Activated effector memory CD4-positive, alpha-beta T cell treated with anti-CD3 and anti-CD28 coated beads, Interleukin-2, amount 50 U/mL, for 16 hours (primary cell): ENCODE results near the gene TYW1B.
"Not testable (repeated sequence)": the region's sequence is repeated elsewhere in the genome, so short reads cannot be mapped to it uniquely, and the experiment has no call there.

Experiments used
- DNase-seq: peaks from one replicate; pipeline ENCODE4 v3.0.0-alpha.2; 2020

The TYW1B gene, protein sequence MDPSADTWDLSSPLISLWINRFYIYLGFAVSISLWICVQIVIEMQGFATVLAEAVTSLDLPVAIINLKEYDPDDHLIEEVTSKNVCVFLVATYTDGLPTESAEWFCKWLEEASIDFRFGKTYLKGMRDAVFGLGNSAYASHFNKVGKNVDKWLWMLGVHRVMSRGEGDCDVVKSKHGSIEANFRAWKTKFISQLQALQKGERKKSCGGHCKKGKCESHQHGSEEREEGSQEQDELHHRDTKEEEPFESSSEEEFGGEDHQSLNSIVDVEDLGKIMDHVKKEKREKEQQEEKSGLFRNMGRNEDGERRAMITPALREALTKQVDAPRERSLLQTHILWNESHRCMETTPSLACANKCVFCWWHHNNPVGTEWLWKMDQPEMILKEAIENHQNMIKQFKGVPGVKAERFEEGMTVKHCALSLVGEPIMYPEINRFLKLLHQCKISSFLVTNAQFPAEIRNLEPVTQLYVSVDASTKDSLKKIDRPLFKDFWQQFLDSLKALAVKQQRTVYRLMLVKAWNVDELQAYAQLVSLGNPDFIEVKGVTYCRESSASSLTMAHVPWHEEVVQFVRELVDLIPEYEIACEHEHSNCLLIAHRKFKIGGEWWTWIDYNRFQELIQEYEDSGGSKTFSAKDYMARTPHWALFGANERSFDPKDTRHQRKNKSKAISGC

DNA sequence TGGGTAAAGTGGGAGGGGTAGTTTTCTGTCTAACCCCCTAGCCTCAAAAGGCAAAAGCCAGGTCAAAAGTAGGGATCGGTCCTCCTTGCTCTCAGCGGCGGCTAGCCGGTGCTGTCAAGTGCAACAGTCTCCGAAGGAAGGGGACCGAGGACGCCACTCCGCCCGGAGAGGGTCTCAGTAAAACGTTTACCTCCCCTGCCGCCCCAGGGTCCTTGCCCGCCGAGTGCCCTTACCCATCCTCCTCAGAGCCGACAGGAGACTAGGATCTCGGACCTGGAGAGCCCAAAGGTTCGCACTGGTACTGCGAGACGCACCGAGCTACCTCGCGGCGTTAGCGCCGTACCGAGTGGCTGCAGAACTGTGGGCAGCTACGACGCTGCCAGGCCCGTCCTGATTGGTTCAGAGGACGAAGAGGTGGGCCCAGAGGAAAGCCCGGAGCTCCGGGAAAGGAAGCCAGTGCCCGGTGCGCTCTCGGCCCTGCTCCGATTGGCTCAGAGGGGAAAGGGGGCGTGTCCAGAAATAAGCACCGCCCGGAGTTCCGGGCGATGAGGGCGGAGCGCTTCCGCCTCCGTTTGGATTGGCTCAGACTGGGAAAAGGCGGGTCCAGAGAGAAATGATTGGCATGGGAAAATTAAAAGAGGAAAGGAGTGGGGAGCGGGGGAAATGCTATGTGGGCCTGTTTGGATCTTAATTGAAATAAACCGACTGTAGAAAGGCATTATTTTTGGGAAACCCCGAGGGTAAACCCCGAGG lies at the start of gene TYW1B:
TSS of gene TYW1B (minus strand) at position 362 of the 753 bp plus-strand sequence. CDS start at position 237, 125 bp downstream.
- peak; percentile 99 for DNase-seq

DNA sequence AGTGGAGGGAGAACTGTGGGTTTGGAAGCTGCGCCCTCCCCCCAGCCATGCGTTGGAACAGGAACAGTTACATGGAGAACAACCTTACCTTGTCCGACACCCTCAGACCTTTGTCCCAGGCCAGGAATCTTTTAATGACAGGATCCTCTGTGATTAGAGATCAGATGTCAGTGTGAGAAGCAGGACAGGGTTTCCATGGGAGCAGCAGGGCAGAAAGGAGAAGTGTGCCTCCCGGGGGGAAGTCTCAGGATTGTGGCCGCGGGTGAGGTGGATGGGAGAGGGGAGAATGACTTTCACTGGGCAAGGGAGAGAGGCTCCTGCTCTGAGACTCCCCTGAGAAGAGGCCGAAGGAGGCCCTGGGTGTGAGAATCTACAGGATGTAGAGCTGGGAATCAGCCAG lies 39.6 kb upstream of the TYW1B start:
- not testable (repeated sequence) for DNase-seq

DNA sequence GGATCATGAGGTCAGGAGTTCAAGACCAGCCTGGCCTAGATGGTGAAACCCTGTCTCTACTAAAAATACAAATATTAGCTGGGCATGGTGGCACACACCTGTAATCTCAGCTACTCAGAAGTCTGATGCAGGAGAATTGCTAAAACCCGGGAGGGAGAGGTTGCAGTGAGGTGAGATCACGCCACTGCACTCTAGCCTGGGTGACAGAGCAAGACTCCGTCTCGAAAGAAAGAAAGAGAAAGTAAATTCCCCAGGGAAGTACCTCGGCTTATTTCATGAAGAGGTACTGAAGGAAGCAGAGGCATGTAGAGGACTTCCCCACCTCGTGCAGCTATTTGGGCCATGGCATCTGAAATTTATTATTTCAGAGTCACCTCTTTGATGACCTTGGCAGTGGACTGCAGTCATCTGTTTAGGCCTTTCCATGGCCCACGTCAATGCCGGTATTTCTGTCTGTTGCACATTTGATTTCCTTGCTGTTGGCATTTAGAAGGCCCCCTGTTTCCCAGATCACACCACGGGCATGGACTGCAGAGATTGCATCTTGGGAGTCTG lies 30.9 kb upstream of the TYW1B start:
- DNase-seq = not testable (repeated sequence)

DNA sequence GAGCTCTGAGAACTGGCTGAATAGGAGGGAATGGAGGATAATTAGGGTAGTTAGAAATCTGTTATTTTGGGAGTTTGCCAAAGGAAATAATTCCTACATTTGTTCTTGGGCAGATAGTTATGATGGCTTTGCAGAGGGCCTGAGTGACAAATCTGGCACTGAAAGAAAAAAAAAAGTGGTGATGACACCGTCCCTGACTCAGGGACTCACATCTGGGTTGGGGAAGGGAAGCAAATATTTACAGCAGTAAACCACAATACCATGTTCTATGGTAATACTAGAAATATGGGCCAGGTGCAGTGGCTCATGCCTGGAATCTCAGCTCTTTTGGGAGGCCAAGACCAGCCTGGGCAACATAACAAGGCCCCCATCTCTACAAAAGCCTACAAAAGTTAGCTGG lies 29.9 kb upstream of the TYW1B start:
- DNase-seq = not testable (repeated sequence)

DNA sequence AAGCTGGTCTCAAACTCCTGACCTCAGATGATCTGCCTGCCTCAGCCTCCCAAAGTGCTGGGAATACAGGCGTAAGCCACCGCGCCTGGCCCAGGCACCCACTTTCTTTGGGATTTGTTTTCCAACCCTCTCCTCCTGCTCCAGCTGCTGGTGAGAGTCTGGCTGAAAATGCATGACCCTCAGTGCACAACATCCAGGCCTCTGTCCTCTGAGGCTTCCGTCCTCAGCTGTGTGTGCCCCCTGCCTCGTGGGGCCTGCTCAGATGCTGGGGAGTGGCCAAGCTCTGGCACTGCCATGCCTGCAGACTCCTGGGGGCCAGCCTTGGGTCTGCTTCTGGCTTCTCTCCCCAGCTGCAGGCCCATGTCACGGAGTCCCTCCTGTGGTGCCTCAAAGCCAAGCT lies 27.3 kb upstream of the TYW1B start:
- not testable (repeated sequence) for DNase-seq

DNA sequence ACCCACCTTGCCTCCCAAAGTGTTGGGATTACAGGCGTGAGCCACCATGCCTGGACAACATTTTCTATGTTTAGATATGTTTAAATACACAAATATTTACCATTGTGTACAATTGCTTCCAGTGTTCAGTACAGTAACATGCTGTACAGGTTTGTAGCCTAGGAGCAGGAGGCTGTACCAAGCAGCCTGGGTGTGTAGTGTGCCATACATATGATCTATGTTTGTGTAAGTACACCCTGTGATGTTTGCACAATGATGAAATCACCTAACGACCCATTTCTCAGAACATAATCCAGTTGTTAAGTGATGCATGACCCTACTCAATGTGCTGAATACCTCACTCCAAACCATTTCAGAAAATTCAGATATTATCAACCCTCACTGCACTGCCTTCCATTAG lies 24.9 kb upstream of the TYW1B start:
- DNase-seq = not testable (repeated sequence)

DNA sequence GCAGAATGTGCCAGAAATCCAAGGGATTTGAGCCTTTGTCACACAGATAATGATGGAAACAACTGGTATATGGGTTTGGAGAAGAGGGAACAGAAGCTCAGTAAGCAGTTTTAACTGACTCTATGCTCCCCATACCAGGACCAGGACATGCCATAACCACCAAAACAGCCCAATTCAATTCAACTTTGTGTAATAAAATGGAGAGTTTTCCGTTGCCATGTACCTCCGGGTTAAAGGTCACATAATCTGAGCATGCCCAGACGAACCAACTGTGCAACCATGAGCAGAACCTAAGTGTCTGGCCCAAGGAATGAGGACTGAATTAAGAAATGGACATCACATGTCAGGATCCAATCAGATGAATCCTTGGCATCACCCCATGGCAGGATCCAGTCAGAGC lies 22.7 kb upstream of the TYW1B start:
- DNase-seq = not testable (repeated sequence)

DNA sequence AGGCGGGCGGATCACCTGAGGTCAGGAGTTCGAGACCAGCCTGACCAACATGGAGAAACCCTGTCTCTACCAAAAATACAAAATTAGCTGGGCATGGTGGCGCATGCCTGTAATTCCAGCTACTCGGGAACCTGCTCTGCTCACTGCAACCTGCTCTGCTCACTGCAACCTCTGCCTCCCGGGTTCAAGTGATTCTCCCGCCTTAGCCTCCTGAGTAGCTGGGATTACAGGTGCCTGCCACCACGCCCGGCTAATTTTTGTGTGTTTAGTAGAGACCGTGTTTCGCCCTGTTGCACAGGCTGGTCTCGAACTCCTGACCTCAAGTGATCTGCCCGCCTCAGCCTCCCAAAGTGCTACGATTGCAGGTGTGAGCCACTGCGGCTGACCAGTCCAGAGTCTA lies 16.1 kb upstream of the TYW1B start:
- not testable (repeated sequence) for DNase-seq

DNA sequence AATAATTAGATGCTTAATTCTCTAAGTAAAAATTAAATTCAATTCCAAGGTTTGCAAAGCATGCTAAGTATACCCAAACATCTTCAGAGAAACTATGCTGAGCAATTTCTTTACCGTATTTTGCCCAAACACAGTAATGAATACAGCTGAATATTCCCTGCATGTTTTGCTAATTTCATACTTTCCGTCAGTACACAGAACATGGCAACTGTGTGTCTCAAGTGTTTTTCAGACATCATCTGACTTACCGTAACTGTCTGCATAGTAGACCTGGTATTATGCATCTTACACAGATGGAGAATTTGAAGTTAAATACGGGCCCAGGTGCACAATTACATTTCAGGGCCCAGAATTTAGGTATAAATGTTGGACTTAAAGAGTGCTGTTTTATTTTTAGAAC lies 15.2 kb upstream of the TYW1B start:
- DNase-seq = not testable (repeated sequence)

DNA sequence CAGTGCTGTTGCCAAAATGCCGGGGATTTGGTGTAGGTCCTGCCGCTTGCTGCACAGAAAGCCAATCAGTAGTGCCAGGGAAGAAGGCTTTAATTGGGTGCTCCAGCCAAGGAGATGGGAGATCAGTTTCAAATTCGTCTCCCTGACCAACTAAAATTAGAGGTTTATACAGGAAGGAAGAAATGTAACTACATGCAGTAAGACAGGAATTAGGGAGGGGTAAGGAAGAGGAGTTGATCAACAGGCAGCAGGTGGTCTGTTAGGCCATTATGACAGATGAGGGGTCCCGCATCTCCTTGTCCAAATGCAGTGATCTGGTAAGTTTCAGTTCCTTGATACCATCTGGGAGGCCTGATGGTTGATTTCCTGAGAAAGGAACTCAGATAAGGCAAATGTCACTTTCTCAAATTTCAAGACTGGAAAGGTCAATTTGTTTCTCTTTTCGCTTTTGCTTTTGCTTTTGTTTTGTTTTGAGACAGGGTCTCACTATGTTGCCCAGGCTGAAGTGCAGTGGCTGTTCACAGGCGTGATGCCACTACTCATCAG lies 13.0 kb upstream of the TYW1B start:
- DNase-seq = not testable (repeated sequence)

DNA sequence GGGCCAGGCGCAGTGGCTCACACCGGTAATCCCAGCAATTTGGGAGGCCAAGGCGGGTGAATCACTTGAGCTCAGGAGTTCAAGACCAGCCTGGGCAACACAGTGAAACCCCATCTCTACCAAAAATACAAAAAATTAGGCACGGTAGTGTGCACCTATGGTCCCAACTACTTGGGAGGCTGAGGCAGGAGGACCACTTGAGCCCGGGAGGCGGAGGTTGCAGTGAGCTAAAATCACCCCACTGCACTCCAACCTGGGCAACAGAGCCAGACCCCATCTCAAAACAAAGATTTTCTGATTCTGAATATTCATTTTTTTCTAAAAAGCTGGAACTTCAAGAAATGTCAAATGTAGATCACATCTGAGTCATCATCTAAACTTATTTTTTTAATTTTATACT lies 10.3 kb upstream of the TYW1B start:
- not testable (repeated sequence) for DNase-seq

DNA sequence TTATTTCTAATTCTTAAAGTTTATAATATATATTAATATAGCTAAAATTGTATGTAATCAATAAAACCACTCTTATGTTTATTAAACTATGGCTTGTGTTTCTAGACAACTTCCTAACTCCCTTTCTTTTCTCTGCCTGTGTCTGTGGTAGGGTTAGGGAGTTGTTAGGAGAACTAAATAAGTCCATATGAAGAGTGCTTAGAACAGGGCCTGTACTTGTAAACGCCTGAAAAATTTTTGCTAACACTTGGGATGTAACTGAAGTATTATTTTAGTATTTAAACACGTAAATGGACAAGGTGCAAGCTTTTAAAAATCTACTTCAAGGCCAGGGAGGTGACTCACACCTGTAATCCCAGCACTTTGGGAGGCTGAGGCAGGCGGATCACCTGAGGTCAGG lies 9.3 kb upstream of the TYW1B start:
- DNase-seq = not testable (repeated sequence)

DNA sequence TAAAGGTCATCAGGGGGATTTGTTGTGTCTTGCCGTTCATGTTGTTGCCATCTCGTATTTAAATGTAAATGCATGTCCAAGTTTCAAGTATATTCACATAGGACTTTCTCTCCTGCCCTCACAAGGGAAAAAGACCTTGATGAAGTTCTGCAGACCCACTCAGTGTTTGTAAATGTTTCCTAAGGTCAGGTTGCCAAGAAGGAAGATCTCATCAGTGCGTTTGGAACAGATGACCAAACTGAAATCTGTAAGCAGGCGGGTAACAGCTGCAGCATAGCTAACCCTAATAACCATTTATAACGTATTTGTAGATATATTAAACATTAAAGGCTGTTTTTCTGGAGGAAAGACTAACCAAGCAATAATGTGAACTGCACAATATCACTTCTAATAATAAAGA lies 2.6 kb upstream of the TYW1B start:
- not testable (repeated sequence) for DNase-seq

DNA sequence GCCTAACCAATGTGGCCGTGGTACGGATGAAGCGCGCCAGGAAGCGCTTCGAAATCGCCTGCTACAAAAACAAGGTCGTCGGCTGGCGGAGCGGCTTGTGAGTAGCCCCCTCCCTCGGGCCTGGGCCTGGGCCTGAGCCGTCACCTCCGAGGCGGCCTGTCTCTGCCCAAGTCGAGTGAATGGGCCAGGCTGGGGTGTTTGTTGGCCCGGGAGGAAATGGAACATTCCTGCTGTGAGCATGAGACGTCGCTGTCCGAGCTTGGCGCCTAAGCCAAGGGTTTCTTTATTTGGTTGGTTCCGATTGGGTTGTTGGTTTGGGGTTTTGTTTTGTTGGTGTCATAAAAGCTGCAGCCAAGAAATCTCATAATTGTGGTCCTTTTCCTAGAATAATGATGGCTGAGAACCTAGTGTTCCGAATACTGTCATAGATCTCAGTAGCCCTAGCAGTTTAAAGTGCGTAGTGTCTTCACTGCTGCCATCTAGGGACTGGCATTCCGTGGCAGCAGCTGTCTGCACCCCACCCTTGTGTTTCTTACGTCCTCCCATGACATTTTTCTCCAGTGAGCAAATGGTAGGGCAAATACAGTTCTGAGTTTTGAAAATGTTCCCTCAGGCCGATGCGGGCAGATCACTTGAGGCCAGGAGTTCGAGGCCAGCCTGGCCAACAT lies 1.8 kb upstream of the TYW1B start:
- DNase-seq = peak; percentile 79

DNA sequence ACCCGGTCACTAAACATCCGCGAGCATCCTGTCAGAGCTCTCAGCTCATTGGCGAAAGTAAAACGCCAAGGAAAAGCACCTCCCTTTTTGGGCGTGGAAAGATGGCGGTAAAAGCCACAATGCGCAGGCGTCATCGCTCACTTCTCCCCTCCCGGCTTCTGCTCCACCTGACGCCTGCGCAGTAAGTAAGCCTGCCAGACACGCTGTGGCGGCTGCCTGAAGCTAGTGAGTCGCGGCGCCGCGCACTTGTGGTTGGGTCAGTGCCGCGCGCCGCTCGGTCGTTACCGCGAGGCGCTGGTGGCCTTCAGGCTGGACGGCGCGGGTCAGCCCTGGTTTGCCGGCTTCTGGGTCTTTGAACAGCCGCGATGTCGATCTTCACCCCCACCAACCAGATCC lies 1.3 kb upstream of the TYW1B start:
- DNase-seq = peak; percentile 99

DNA sequence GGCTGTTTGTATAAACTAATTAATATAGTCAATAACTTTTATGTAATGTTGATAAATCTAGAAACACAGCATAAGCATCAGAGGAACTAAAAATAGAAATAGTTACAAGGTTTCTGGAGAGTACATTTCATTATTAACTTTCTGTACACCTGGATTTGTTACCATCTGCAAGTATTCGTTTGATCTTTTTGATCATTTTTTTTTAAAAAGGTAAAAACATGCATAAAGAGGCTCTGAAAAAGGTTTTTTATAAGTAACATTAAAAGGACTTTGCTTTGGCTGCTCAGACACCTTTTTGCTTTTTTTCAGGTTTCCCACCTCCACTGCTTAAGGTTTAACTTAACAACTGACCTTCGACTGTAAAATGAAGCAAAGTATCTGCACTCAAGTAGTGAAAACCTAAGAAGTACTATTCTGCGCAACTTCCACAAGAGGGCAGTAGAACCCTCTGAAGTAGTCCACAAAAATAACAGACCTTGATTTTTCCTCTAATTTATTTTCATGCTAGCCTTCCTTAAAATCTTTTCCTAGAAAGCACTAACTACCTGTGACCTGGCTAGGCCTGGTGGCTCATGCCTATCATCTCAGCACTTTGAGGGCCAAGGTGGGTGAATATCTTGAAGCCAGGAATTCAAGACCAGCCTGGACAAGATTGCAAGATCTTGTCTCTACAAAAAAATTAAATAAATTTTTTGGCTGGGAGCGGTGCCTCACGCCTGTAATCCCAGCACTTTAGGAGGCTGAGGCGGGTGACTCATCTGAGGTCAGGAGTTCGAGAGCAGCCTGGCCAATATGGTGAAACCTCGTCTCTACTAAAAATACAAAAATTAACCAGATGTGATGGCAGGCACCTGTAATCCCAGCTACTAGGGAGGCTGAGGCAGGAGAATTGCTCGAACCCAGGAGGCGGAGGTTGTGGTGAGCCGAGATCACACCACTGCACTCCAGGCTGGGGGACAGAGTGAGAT lies 4.0 kb downstream of the TYW1B start:
- DNase-seq = not testable (repeated sequence)

DNA sequence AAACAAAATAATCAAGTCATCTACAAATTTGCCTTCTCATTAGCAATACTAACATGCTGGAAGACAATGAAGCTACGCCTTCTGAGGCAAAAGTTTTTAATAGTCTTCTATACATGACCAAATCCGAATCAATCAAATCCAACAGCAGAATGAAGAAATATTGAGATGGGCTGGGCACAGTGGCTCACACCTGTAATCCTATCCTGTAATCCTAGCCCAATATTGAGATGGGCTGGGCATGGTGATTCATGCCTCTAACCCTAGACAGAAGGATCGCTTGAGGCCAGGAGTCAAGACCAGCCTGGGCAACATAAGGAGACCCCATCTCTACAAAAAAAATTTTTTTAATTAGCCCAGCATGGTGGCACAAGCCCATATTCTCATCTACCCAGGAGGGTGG lies 5.5 kb downstream of the TYW1B start:
- DNase-seq = not testable (repeated sequence)

DNA sequence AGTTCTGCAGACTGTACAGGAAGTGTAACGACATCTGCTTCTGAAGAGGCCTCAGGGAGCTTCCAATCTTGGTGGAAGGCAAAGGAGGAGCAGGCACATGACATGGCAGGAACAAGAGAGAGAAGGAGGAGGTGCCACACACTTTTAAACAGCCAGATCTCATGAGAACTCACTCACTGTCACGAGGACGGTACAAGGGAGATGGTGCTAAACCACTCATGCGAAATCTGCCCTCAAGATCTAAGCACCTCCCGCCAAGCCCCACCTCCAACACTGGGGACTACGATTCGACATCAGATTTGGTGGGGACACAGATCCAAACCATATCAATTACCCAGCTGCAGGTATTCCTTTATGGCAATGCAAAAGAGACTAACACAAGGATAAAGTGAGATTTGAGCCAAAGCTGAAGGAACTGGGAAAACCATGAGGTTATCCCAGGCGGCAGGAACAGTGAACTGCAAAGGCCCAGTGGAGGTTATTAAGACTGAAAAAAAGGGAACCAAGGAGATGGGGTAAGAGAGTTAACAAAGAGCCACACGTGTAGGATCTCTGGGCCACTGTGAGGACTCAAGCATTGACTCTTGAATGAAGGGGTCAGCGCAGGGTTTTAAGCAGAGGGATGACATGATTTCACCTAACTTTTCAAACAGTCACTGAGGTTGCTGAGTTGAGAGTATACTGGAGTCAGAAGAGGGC lies 9.2 kb downstream of the TYW1B start:
- DNase-seq = not testable (repeated sequence)

DNA sequence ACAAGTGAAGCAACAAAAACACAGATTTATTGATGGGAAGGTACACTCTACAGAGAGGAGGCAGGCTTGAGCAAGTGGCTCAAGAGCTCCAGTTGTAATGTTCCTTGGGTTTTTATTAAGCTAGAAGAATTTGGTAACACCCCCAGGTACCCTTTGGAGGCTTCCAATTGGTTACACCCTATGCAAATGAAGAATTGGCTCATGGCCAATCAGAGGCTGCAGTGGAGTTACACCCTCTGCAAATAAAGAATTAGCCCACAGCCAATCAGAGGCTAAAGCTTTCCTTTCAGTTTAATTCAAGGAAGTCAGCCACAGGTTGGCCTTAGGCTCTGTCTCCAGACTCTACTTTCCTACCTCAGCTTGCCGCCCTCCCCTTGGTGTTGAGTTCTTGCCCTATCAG lies 10.3 kb downstream of the TYW1B start:
- not testable (repeated sequence) for DNase-seq
